Nephron progenitor cell (in vitro differentiated cells): ENCODE results near the gene TBC1D1.

Source experiments
- DNase-seq: peaks from one replicate; pipeline ENCODE4 v3.0.0; 2021
- H3K27ac Mint-ChIP-seq: 2 replicates; pipeline ENCODE4 v1.8.0; 2021; ENCODE audit warnings: mild to moderate bottlenecking, moderate library complexity, mixed read lengths
- H3K27me3 Mint-ChIP-seq: 2 replicates; pipeline ENCODE4 v1.8.0; 2021; ENCODE audit warnings: mild to moderate bottlenecking, low read depth, mixed read lengths; ENCODE audit not compliant: poor library complexity
- H3K36me3 Mint-ChIP-seq: 2 replicates; pipeline ENCODE4 v1.8.0; 2021; ENCODE audit warnings: low read depth, mixed read lengths
- H3K4me1 Mint-ChIP-seq: 2 replicates; pipeline ENCODE4 v1.8.0; 2021; ENCODE audit warnings: mixed read lengths
- H3K4me3 Mint-ChIP-seq: 2 replicates; pipeline ENCODE4 v1.8.0; 2021; ENCODE audit warnings: mild to moderate bottlenecking, moderate library complexity, mixed read lengths
- H3K9me3 Mint-ChIP-seq: 2 replicates; pipeline ENCODE4 v1.8.0; 2021; ENCODE audit warnings: mild to moderate bottlenecking, moderate library complexity, mixed read lengths
- TF ChIP-seq, protein P1 (sequence below): fragments of 200-600 bp; sonication (generic); IDR thresholded peaks from 2 replicates; pipeline ENCODE4 v1.5.0; 2021; ENCODE audit warnings: antibody characterized with exemption

The TBC1D1 gene

GRCh38 chr4:37892641-37893040 is 1.8 kb downstream of the TBC1D1 start:
- no peak overlapping the region for H3K27ac Mint-ChIP-seq
- H3K36me3 Mint-ChIP-seq: no peaks in the 10 kb centered on the region
- no peak for DNase-seq
- peaks cover 6% of the 10 kb centered on the region for H3K4me1 Mint-ChIP-seq
- H3K27me3 Mint-ChIP-seq: peaks cover 88% of the 10 kb centered on the region
- H3K4me3 Mint-ChIP-seq: peak overlapping the region; percentile 40
- no peaks in the 10 kb centered on the region for H3K9me3 Mint-ChIP-seq
- TF ChIP-seq, protein P1, sequence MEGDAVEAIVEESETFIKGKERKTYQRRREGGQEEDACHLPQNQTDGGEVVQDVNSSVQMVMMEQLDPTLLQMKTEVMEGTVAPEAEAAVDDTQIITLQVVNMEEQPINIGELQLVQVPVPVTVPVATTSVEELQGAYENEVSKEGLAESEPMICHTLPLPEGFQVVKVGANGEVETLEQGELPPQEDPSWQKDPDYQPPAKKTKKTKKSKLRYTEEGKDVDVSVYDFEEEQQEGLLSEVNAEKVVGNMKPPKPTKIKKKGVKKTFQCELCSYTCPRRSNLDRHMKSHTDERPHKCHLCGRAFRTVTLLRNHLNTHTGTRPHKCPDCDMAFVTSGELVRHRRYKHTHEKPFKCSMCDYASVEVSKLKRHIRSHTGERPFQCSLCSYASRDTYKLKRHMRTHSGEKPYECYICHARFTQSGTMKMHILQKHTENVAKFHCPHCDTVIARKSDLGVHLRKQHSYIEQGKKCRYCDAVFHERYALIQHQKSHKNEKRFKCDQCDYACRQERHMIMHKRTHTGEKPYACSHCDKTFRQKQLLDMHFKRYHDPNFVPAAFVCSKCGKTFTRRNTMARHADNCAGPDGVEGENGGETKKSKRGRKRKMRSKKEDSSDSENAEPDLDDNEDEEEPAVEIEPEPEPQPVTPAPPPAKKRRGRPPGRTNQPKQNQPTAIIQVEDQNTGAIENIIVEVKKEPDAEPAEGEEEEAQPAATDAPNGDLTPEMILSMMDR: no peak

DNA sequence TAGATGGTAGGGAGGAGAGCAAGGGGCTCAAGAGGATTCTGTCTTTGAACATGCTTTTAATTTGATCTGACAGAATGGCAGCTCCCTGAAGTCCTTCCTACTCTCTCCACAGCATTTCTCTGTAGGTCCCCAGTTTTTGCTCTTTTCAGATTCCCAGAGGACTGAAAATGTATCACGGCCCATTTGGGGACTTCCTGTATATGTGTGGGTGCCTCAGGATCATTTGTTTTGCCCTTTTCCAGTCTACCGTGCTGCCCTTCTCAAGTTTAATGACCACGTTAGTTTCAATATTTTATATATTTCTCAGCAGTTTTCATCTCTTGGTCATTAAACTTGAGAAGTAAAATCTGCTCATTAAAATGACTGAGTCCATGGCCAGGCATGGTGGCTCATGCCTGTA is 2.3 kb downstream of the TBC1D1 start:
- no peak for DNase-seq
- peaks cover 83% of the 10 kb centered on the region for H3K27me3 Mint-ChIP-seq
- no peak overlapping the region for H3K4me3 Mint-ChIP-seq
- H3K9me3 Mint-ChIP-seq: no peaks in the 10 kb centered on the region
- no peak overlapping the region for H3K27ac Mint-ChIP-seq
- H3K4me1 Mint-ChIP-seq: peaks cover 6% of the 10 kb centered on the region
- no peaks in the 10 kb centered on the region for H3K36me3 Mint-ChIP-seq
- TF ChIP-seq, protein P1: no peak

- Mint-ChIP-seq H3K4me3 (no peak overlapping the region), H3K4me1 (peaks cover 6% of the 10 kb centered on the region), H3K9me3 (peaks cover 3% of the 10 kb centered on the region), H3K27me3 (peaks cover 71% of the 10 kb centered on the region), H3K36me3 (no peaks in the 10 kb centered on the region), H3K27ac (no peak overlapping the region)
- TF ChIP-seq, protein P1: no peak
- no peak for DNase-seq
Measured at GRCh38 chr4:37895271-37895670, 4.4 kb downstream of the TBC1D1 start.

- H3K4me1 Mint-ChIP-seq: peaks cover 6% of the 10 kb centered on the region
- H3K27me3 Mint-ChIP-seq: peaks cover 70% of the 10 kb centered on the region
- peaks cover 3% of the 10 kb centered on the region for H3K9me3 Mint-ChIP-seq
- TF ChIP-seq, protein P1: no peak
- H3K27ac Mint-ChIP-seq: no peak overlapping the region
- DNase-seq: no peak
- no peaks in the 10 kb centered on the region for H3K36me3 Mint-ChIP-seq
- H3K4me3 Mint-ChIP-seq: no peak overlapping the region
Measured at GRCh38 chr4:37896206-37896860, 5.4 kb downstream of the TBC1D1 start.

DNA sequence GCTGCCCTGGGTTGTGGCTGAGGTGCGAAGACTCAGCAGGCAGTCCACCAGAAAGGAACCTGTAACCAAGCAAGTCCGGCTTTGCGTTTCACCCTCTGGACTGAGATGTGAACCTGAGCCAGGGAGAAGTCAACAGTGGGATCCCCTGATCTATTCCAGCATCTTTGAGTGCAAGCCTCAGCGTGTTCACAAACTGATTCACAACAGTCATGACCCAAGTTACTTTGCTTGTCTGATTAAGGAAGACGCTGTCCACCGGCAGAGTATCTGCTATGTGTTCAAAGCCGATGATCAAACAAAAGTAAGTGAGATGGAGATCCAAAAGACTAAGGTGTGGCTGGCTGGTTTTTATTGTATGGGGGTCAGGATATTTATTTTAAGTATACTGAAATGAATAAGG is 11.3 kb downstream of the TBC1D1 start:
- no peaks in the 10 kb centered on the region for H3K36me3 Mint-ChIP-seq
- no peak overlapping the region for H3K4me3 Mint-ChIP-seq
- H3K9me3 Mint-ChIP-seq: peaks cover 3% of the 10 kb centered on the region
- TF ChIP-seq, protein P1: no peak
- peaks cover 27% of the 10 kb centered on the region for H3K27me3 Mint-ChIP-seq
- DNase-seq: no peak
- peaks cover 6% of the 10 kb centered on the region for H3K4me1 Mint-ChIP-seq
- no peak overlapping the region for H3K27ac Mint-ChIP-seq
